ENCODE data around the gene TAF6.

GRCh38 chr7:100065452-100066186, 53.5 kb downstream of the TAF6 start:
- TF ChIP-seq ZBTB26 (tag by site-specific recombination; optimal IDR thresholded peaks at IDR 0.05) (no peak), CTCF (tag by site-specific recombination; IDR thresholded peaks at IDR 0.05) (no peak), MZF1 (tag by site-specific recombination; IDR thresholded peaks at IDR 0.05; ENCODE audit: borderline replicate concordance) (no peak), ZNF248 (tag by site-specific recombination; IDR thresholded peaks at IDR 0.05) (no peak), ZNF830 (tag by site-specific recombination; IDR thresholded peaks at IDR 0.05; ENCODE audit: low read depth) (no peak), ZNF707 (tag by site-specific recombination; IDR thresholded peaks at IDR 0.05) (no peak), ZNF600 (tag by site-specific recombination; IDR thresholded peaks at IDR 0.05) (no peak), ZNF175 (tag by site-specific recombination; IDR thresholded peaks at IDR 0.05) (no peak), ZNF48 (tag by site-specific recombination; IDR thresholded peaks at IDR 0.05) (no peak), ZNF311 (tag by site-specific recombination; IDR thresholded peaks at IDR 0.05; ENCODE audit: borderline replicate concordance) (no peak)

All from HEK293 (cell line).